Measurements from ENCODE around the gene MTARC2.

GRCh38 chr1:220703305-220703704 is 44.8 kb upstream of the MTARC2 start:
- TF ChIP-seq CTCF (IDR thresholded peaks at IDR 0.05) (no peak), POLR2AphosphoS5 (IDR thresholded peaks at IDR 0.05) (no peak)

Measured in stomach (tissue), 4 donors.